VCaP (cell line): ENCODE measurements around the gene CACNA2D4.

ENCODE experiments used
- H3K27ac ChIP-seq: fragments of 450-650 bp; 2 replicates; pipeline ENCODE4 v1.5.1; 2017
- CTCF ChIP-seq: fragments of 450-650 bp; conservative IDR thresholded peaks from 2 replicates; pipeline ENCODE4 v1.5.1; 2017; ENCODE audit warnings: mild to moderate bottlenecking, moderate library complexity

CACNA2D4 gene

GRCh38 chr12:1778911-1779310 lies 139.5 kb downstream of the CACNA2D4 start:
- H3K27ac ChIP-seq = no peak overlapping the region
- TF ChIP-seq CTCF = no peak

DNA sequence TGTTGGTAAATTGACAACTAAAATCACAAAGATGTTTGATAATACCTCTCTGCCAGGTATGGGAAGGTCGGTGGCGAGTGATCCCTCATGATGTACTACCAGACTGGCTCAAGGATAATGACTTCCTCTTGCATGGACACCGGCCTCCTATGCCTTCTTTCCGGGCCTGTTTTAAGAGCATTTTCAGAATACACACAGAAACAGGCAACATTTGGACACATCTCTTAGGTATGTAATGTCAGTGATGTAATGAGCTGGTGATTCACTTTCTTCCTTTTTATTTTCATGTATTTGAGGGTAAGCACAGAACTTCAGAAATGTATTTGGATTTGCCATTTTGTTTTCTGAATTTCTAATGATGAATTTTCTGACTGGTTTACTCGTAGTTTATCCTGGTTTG lies 140.7 kb downstream of the CACNA2D4 start:
- no peak for TF ChIP-seq CTCF
- no peak overlapping the region for H3K27ac ChIP-seq

- H3K27ac ChIP-seq = no peak overlapping the region
- no peak for TF ChIP-seq CTCF
Measured at GRCh38 chr12:1776170-1776921, 142.1 kb downstream of the CACNA2D4 start.

DNA sequence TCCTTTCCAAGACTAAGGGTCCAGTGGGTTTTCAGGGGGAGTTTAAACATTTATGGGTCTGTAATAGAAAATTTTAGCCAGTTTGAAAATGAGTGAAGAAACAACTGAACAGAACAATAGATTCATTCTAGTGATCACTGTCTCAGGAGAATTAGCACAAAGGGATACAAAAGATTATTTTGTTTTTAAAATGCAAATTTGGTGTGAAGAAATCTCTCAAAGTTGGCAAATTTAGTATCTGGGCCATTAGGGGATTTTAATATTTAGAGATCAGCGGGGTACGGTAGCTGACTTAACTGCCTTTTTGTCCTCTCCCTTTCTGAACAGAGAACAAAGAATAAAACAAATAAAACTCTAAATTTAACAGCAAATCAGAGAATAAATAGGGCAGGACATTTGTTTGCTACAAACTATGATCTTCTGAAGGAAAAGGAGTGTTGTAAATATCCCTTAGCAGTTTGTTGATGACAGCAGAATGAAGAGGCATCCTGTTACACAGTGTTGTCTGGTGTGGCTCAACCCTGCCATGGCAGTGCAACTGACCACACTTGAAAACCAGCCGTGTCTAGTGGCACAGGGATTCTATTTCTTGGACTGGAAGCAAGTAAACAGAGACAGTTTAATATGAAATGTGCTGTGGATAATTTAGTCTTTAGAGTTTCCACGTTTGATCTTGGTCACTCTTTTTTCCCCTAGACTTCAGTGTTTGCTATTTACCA lies 144.4 kb downstream of the CACNA2D4 start:
- no peak for TF ChIP-seq CTCF
- H3K27ac ChIP-seq = peak overlapping the region; percentile 33

DNA sequence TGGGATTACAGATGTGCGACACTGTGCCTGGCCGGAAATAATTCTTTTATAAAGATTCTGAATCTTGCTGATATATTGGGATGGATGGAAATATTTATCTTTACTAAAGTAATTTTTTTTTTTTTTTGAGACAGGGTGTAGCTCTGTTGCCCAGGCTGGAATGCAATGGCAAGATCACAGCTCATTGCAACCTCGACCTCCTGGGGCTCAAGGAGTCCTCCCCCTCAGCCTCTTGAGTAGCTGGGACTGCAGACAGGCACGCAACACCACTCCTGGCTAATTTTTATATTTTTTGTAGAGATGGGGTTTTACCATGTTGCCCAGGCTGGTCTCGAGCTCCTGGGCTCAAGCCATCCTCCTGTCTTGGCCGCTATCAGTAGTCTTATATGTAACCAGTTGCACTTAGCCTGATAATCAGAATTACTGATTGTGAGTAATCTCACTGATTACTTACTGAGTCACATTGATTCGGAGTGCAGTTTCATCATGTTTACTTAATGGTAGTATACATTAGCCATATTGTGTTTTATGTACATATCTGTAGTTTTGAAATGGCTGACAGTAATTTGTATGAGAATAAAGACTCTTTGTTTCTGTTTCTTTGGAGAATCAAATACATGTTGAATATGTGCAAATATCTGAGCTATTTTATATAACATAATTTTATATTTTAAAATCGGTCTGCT lies 148.5 kb downstream of the CACNA2D4 start:
- no peak overlapping the region for H3K27ac ChIP-seq
- TF ChIP-seq CTCF = no peak

DNA sequence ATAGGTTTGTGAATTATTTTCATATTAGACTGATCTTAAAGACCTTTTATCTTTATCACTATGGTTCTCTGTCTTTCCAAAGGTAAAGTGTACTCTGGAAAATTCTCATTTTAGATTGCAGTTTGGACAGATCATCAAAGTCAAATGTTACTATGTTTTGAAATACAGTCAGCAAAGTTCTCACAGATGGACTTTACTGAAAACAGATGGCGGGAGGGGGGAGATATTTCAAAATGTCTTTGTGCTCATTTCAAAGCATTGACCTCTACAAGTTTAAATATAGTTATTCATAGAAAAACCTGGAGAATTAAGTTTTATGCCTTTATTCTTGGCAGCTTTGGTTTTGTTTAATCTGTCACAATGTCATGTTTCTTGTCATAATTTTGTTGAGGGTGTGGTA lies 149.8 kb downstream of the CACNA2D4 start:
- H3K27ac ChIP-seq = peak overlapping the region; percentile 51
- TF ChIP-seq CTCF = no peak

GRCh38 chr12:1767407-1768090 lies 150.9 kb downstream of the CACNA2D4 start:
- peak overlapping the region; percentile 51 for H3K27ac ChIP-seq
- no peak for TF ChIP-seq CTCF
